Ishikawa (cell line): ENCODE data around the gene FNBP1.

Experiments
- CEBPB ChIP-seq: IDR thresholded peaks from 2 replicates; pipeline ENCODE4 v1.6.1; 2012
- CREB1 ChIP-seq: IDR thresholded peaks from 2 replicates; pipeline ENCODE4 v1.6.1; 2012; ENCODE audit warnings: low read depth
- EGR1 ChIP-seq: IDR thresholded peaks from 2 replicates; pipeline ENCODE4 v1.6.1; 2012
- EP300 ChIP-seq: IDR thresholded peaks from 2 replicates; pipeline ENCODE4 v1.6.1; 2012; ENCODE audit warnings: borderline replicate concordance
- FOXM1 ChIP-seq: IDR thresholded peaks from 2 replicates; pipeline ENCODE4 v1.6.1; 2012; ENCODE audit warnings: low read depth, borderline replicate concordance
- MAX ChIP-seq: IDR thresholded peaks from 2 replicates; pipeline ENCODE4 v1.6.1; 2012
- NFIC ChIP-seq: IDR thresholded peaks from 2 replicates; pipeline ENCODE4 v1.6.1; 2012
- RAD21 ChIP-seq: IDR thresholded peaks from 2 replicates; pipeline ENCODE4 v1.6.1; 2012; ENCODE audit warnings: low read depth
- REST ChIP-seq: IDR thresholded peaks from 2 replicates; pipeline ENCODE4 v1.6.1; 2012; ENCODE audit warnings: low read depth, mild to moderate bottlenecking
- TAF1 ChIP-seq: IDR thresholded peaks from 2 replicates; pipeline ENCODE4 v1.6.1; 2012; ENCODE audit warnings: low read depth, mild to moderate bottlenecking
- TCF12 ChIP-seq: IDR thresholded peaks from 2 replicates; pipeline ENCODE4 v1.6.1; 2012; ENCODE audit warnings: low read depth
- TEAD4 ChIP-seq: IDR thresholded peaks from 2 replicates; pipeline ENCODE4 v1.6.1; 2012
- YY1 ChIP-seq: IDR thresholded peaks from 2 replicates; pipeline ENCODE4 v1.6.1; 2012; ENCODE audit warnings: low read depth
- ZBTB7A ChIP-seq: IDR thresholded peaks from 2 replicates; pipeline ENCODE4 v1.6.1; 2012; ENCODE audit warnings: low read depth
- TF ChIP-seq, protein P1 (sequence below): IDR thresholded peaks from 2 replicates; pipeline ENCODE4 v1.6.1; 2012

The FNBP1 gene

GRCh38 chr9:130013326-130013725 lies 29.7 kb downstream of the FNBP1 start:
- TF ChIP-seq, protein P1, sequence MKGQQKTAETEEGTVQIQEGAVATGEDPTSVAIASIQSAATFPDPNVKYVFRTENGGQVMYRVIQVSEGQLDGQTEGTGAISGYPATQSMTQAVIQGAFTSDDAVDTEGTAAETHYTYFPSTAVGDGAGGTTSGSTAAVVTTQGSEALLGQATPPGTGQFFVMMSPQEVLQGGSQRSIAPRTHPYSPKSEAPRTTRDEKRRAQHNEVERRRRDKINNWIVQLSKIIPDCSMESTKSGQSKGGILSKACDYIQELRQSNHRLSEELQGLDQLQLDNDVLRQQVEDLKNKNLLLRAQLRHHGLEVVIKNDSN, result no peak
- TF ChIP-seq YY1, result no peak
- no peak for TF ChIP-seq TAF1
- no peak for TF ChIP-seq MAX
- TF ChIP-seq FOXM1, result no peak
- TF ChIP-seq NFIC, result no peak
- TF ChIP-seq CREB1, result no peak
- no peak for TF ChIP-seq EGR1
- no peak for TF ChIP-seq TEAD4

DNA sequence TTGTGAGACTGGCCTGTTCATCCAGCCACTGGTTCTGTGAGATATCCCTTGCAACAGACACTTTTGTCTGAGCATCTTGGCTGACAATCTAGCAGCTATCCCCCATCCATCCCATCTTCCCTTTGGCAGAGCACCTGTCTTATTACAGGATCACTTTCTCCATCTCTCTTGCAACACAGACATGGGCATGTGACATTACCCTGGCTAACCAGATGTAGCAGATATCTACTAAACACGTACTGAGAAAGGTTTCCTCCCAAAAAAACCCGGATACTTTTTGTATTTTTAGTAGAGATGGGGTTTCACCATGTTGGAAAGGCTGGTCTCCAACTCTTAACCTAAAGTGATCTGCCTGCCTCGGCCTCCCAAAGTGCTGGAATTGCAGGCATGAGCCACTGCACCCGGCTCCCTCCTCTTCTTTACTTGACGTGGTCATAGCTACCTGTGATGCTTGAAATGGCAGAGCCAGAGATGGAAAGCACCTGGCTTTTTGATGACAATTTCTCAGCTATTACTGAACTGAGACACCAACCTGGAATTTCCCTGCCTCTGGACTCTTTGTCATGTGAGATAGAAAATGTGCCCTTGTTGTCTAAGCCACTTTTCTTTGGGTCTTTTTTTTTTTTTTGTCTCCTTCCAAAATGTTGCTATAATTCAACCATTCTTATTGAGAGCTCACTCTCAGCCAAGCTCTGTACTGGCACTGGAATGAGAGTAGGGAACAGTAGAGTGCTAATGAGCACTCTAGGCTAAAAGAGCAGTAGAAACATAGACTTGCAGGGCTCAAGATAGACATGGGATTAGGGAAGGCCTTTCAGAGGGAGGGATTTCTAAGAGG lies 32.6 kb downstream of the FNBP1 start:
- TF ChIP-seq NFIC (no peak), ZBTB7A (no peak), EGR1 (no peak), REST (no peak), YY1 (no peak), CREB1 (no peak), CEBPB (no peak), RAD21 (no peak), TEAD4 (no peak), MAX (no peak), FOXM1 (no peak), TAF1 (no peak), EP300 (no peak), TCF12 (no peak)
- TF ChIP-seq, protein P1, result no peak

DNA sequence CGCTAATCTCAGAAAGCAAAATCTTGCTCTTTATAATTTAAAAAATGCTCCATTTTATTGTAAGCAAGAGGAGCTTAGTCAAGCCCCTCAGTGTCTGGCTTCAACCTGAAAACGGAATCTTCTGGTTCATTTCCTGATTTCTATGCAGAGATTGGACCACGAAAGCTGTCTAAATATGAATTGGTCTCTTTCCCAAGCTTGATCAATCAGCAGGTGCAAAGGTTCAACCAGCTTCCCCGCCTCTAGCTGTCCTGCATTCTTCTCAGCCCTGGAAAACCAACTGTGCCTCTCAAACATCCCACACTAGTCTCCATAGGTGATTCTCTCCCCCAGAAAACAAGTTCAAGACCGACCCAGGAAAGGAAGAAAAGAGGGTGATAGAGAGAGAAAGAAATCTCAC lies 34.5 kb downstream of the FNBP1 start:
- TF ChIP-seq, protein P1, result no peak
- TF ChIP-seq YY1 (no peak), FOXM1 (no peak), EP300 (no peak), ZBTB7A (no peak), CEBPB (no peak), NFIC (no peak), EGR1 (no peak), TCF12 (no peak), MAX (no peak), REST (no peak), TAF1 (no peak), CREB1 (no peak), RAD21 (no peak), TEAD4 (no peak)

DNA sequence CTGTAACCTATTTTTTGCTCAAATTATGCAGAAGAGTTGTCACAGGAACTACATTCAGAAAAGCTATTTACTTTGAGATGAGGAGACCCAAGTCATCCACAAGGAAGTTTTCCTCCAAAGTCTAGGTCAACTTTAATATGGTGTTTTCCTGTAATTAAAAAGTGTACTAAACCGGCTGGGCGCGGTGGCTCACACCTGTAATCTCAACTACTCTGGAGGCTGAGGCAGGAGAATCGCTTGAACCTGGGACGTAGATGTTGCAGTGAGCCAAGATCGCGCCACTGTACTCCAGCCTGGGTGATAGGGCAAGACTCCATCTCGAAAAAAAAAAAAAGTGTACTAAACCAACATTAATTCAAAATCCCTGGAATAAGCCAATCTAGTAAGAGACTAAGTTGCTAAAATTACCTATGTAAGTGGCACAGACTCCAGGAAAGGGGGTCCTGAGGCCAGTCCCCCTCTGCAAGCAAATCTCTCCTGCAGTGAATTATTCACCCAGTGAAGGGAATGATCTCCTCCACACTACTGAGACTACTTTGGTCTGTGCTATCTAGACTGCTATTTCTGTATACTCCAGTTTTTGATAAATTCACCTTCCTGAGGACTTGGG lies 38.9 kb downstream of the FNBP1 start:
- TF ChIP-seq ZBTB7A (no peak), EGR1 (no peak), YY1 (no peak), EP300 (no peak), TEAD4 (no peak), RAD21 (no peak)

DNA sequence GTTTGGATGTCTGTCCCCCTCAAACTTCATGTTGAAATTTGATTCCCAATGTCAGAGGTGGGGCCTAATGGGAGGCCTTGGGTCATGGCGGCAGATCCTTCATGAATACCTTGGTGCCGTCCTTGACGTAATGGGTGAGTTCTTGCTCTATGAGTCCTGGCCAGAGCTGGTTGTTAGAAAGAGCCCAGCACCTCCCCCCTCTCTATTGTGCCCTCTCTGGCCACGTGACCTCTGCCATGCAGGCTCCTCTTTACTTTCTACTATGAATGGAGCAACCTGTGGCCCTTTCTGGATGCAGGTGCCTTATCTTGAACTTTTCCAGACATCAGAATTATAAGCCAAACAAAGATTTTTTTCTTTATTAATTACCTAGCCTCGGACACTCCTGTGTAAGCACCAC lies 40.7 kb downstream of the FNBP1 start:
- TF ChIP-seq CREB1 (no peak), TCF12 (no peak), TAF1 (no peak), RAD21 (no peak), ZBTB7A (no peak), EGR1 (no peak), YY1 (no peak), REST (no peak), FOXM1 (no peak), TEAD4 (no peak), NFIC (no peak), EP300 (no peak), CEBPB (no peak), MAX (no peak)
- TF ChIP-seq, protein P1, result no peak
